GM19099 (cell line): ENCODE data around the gene SYCP2L.

Source experiments
- POLR2A ChIP-seq: IDR thresholded peaks from 3 replicates; pipeline ENCODE4 v1.6.1; 2011; ENCODE audit warnings: low read depth; ENCODE audit not compliant: insufficient read length; ENCODE audit errors: extremely low read depth

The SYCP2L gene

DNA sequence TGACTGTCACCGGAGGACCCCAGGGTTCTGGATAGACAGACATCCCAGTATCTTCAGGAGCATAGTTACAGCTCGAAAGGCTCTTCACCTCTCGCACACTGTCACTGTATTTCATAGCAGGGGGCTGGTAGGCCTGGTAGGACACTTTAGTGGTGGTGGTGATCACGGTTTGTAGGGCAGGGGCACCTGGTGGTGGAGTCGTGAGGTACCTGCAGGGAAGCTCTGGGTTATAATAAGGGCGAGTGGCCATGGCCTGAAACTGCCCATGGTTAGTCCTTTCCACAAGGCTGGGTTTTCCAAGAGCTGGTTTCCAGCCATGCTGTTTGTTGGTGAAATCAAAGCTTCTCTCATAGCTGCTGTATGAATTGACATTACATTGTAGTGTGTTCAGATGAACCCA, 12.6 kb upstream of the SYCP2L start:
- no peak for TF ChIP-seq POLR2A

- no peak for TF ChIP-seq POLR2A
Observed at GRCh38 chr6:10875026-10875425, 11.8 kb upstream of the SYCP2L start.

DNA sequence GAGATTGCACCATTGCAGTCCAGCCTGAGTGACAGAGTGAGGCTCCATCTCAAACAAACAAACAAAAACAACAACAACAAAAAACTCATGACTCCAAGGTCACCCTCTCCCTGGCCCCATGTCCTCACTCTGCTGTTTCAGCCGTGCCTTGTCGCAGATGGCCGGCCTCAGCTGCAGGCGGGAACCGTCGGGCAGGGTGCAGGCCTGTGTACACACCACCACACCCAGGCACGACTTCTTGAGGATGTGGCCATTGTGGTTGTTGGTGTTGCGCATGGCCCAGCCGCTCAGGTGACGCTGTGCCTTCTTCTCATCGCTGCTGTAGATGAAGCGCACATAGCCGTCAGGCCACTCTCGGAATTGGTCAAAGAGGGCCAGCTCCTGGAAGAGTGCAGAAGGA, 9.8 kb upstream of the SYCP2L start:
- TF ChIP-seq POLR2A, result no peak

GRCh38 chr6:10877871-10878270, 9.0 kb upstream of the SYCP2L start:
- no peak for TF ChIP-seq POLR2A

GRCh38 chr6:10880366-10880765, 6.5 kb upstream of the SYCP2L start:
- no peak for TF ChIP-seq POLR2A

- no peak for TF ChIP-seq POLR2A
Observed at GRCh38 chr6:10882657-10883171, 4.1 kb upstream of the SYCP2L start.

DNA sequence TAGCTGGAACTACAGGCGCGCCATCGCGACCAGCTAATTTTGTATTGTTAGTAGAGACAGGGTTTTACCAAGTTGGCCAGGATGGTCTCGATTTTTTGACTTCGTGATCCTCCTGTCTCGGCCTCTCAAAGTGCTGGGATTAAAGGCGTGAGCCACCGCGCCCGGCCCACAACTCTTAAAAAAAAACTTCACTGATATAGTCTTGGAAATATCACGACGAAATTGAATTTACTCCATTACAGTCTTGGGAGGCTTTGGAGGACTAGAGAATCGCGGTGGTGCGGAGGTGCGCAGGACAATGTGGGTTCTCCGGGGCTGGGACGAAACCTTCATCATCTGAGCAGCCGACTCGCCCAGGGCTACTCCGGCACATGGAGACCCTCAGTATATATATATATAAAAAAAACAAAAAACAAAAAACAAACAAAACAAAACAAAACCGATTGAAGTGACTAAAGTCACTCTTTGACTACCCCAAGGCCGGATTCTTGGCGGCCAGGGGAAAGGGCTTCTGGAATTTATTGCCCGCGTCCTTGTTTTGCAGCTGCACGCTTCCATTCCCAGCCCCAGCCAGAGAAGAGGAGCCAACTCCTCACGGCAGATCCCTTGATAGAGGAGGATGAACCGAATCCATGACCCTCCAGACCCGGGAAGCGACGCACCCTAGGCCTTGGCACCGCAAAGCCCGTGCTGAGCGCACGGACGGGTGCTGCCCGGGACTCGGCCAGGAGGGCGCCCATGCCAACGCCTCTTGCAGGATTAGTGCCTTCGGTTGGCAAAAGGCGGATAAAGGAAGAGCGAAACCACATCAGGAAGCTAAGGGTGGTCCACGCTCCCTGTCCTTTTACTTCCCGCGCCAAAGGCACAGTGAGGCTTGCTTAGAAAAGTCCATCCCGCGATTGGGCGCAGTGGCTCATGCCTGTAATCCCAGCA, 3.3 kb upstream of the SYCP2L start:
- no peak for TF ChIP-seq POLR2A

GRCh38 chr6:10884245-10884972, 2.4 kb upstream of the SYCP2L start:
- TF ChIP-seq POLR2A, result no peak

- TF ChIP-seq POLR2A, result no peak
Observed at GRCh38 chr6:10890151-10890550, 3.3 kb downstream of the SYCP2L start.

- no peak for TF ChIP-seq POLR2A
Observed at GRCh38 chr6:10891960-10892359, 5.1 kb downstream of the SYCP2L start.

- no peak for TF ChIP-seq POLR2A
Observed at GRCh38 chr6:10894958-10895357, 8.1 kb downstream of the SYCP2L start.

GRCh38 chr6:10896691-10897090, 9.8 kb downstream of the SYCP2L start:
- no peak for TF ChIP-seq POLR2A

GRCh38 chr6:10901770-10902169, 14.9 kb downstream of the SYCP2L start:
- no peak for TF ChIP-seq POLR2A

- TF ChIP-seq POLR2A, result no peak
Observed at GRCh38 chr6:10904015-10904414, 17.2 kb downstream of the SYCP2L start.

DNA sequence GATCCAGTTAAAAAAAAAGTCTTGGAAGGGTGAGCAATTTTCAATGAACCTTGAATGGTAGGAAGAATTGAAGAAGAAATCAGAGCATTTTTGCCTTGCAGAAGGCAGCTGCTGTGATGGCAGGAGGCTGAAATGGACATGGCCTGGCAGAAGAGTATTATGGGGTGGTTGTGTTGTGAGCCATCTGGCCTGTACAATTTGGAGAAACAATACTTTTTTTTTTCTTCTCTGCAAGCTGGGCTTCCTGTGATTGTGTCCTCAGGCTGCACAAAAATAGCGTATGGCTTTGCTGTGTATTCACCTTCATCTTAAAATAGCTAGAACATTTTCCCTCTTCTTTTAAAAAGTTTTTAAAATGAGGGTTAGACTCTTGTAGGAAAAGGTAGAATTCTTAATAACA, 21.4 kb downstream of the SYCP2L start:
- no peak for TF ChIP-seq POLR2A

GRCh38 chr6:10933126-10933525, 46.3 kb downstream of the SYCP2L start:
- TF ChIP-seq POLR2A, result no peak
